Thyroid gland (tissue), 4 donors: ENCODE data around the gene C1QTNF9B.

Experiments
- POLR2A ChIP-seq, 2 donors: fragments of 450-650 bp; IDR thresholded peaks; one replicate each; pipeline ENCODE4 v1.6.1; 2017; ENCODE audit warnings: antibody characterized with exemption in 2 of 2, mild to moderate bottlenecking in 2 of 2, moderate library complexity in 1 of 2
- TF ChIP-seq, protein P1 (sequence below), 6 experiments: fragments of 200-600 bp in 3 of 6; fragments of 450-650 bp in 3 of 6; sonication (generic) in 3 of 6; IDR thresholded peaks; one replicate each; pipeline ENCODE4 v1.5.1; 2016 to 2019; ENCODE audit warnings: antibody characterized with exemption in 6 of 6, mild to moderate bottlenecking in 2 of 6, inconsistent platforms in 1 of 6, moderate library complexity in 1 of 6

- TF ChIP-seq, protein P1, sequence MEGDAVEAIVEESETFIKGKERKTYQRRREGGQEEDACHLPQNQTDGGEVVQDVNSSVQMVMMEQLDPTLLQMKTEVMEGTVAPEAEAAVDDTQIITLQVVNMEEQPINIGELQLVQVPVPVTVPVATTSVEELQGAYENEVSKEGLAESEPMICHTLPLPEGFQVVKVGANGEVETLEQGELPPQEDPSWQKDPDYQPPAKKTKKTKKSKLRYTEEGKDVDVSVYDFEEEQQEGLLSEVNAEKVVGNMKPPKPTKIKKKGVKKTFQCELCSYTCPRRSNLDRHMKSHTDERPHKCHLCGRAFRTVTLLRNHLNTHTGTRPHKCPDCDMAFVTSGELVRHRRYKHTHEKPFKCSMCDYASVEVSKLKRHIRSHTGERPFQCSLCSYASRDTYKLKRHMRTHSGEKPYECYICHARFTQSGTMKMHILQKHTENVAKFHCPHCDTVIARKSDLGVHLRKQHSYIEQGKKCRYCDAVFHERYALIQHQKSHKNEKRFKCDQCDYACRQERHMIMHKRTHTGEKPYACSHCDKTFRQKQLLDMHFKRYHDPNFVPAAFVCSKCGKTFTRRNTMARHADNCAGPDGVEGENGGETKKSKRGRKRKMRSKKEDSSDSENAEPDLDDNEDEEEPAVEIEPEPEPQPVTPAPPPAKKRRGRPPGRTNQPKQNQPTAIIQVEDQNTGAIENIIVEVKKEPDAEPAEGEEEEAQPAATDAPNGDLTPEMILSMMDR (IDR thresholded peaks at IDR 0.05): peak in 3 of 6 experiments; percentile 7 to 46 (median 12)
- no peak for TF ChIP-seq POLR2A (IDR thresholded peaks at IDR 0.05)
These were observed 21.0 kb downstream of the C1QTNF9B start for GRCh38 chr13:23876265-23876664.
